Heart right ventricle (tissue), 16 donors: Measurements from ENCODE around the gene GLP1R. TPM values are rescaled to one million over a fixed set of nuclear protein-coding genes. Genes with fewer than 3 reads are reported as not detected.

Source experiments
- ATAC-seq, 8 donors: fragments of 200-7000 bp; cut with Tn5 transposase; one replicate each; pipeline ENCODE4 v1.9.1; 2020; ENCODE audit warnings: mild to moderate bottlenecking in 8 of 8, moderate library complexity in 8 of 8, moderate number of reproducible peaks in 1 of 8
- DNase-seq, 2 donors: peaks; one replicate each; pipeline ENCODE4 v3.0.0-alpha.2; 2020
- H3K27ac ChIP-seq, 10 donors: fragments of 200-600 bp; sonication (generic) in 2 of 10; one replicate each; pipeline versions ENCODE4 v1.5.0 to v1.8.0; 2020 to 2022; ENCODE audit warnings: mild to moderate bottlenecking in 3 of 10
- H3K27me3 ChIP-seq, 7 donors: fragments of 200-600 bp; one replicate each; pipeline ENCODE4 v1.8.0; 2021 to 2022; ENCODE audit warnings: mild to moderate bottlenecking in 2 of 7
- H3K36me3 ChIP-seq, 9 donors: fragments of 200-600 bp; sonication (generic) in 1 of 9; one replicate each; pipeline versions ENCODE4 v1.5.0 to v1.8.0; 2020 to 2022; ENCODE audit warnings: mild to moderate bottlenecking in 2 of 9
- H3K4me1 ChIP-seq, 9 donors: fragments of 200-600 bp; sonication (generic) in 1 of 9; one replicate each; pipeline versions ENCODE4 v1.5.0 to v1.8.0; 2020 to 2022; ENCODE audit warnings: mild to moderate bottlenecking in 4 of 9
- H3K4me3 ChIP-seq, 10 donors: fragments of 200-600 bp; sonication (generic) in 2 of 10; one replicate each; pipeline versions ENCODE4 v1.5.0 to v1.8.0; 2020 to 2022; ENCODE audit warnings: mild to moderate bottlenecking in 7 of 10, moderate library complexity in 2 of 10
- H3K9me3 ChIP-seq, 11 donors: fragments of 200-600 bp in 10 of 11; sonication (generic) in 2 of 11; one replicate each; pipeline versions ENCODE4 v1.5.0 to v1.8.0; 2013 to 2022; ENCODE audit warnings: mild to moderate bottlenecking in 2 of 11, control low read depth in 1 of 11, moderate library complexity in 1 of 11
- WGBS, 2 donors: extraction: QIAGEN DNeasy Blood & Tissue Kit; methylation state at CpG; one replicate each; pipeline ENCODE4 v1.1.7; 2013; ENCODE audit warnings: inconsistent platforms in 1 of 2; 5-methylcytosine and 5-hydroxymethylcytosine counted together
- intact Hi-C, 10 donors: fragments of 100-400 bp; cut with DNase I; formaldehyde crosslinking; loops; one replicate each; pipeline versions ENCODE4 v1.11.1 to v1.14.2; 2022
- polyA plus RNA-seq, 2 donors: library from polyadenylated mRNA; stranded (reverse); fragments of 200-250 nt; gene quantifications; one replicate each; pipeline ENCODE4 v1.2.3, GENCODE V29; 2013
- total RNA-seq, 10 donors: library from RNA; stranded (reverse); fragmentation: NEBNext Ultra II Directional in 3 of 10; extraction: Animal tissue kit (Norgen Biotek cat#: 25700) in 3 of 10; gene quantifications; one replicate each; pipeline versions ENCODE4 v1.2.1 to v1.2.4, GENCODE V29; 2021 to 2023
- TF ChIP-seq, protein P1 (sequence below), 9 donors: fragments of 200-600 bp; sonication (generic) in 2 of 9; IDR thresholded peaks; one replicate each; pipeline versions ENCODE4 v1.5.0 to v1.8.0; 2021 to 2022; ENCODE audit warnings: antibody characterized with exemption in 9 of 9, mild to moderate bottlenecking in 5 of 9, moderate library complexity in 1 of 9
- donor health status: Arrhythmogenic right ventricular cardiomyopathy.
- donor health status: ischemic (EF 13 %, LVEDD 7.1; RV severe dilation, severe dysfunction).
- donor health status: healthy with polysubstance abuse.
- donor health status: DM: no; HTN: yes; CAD: no.
- donor health status: DM: no; HTN: no; CAD: no.
- donor health status: ischemic (EF 25% LVEDD 6.9; RV normal size, moderate dysfunction).
- donor health status: ischemic (EF 25% LVEDD 5.7; RV mildly dilated, moderate dysfunction).
- donor health status: healthy.
- donor health status: DM: yes; HTN: yes; CAD: no.
- donor health status: Ischemic cardiomyopathy.
- donor health status: ischemic (EF 35%, LVEDD 5.7; RV mildly dilated, moderate dysfunction).
- donor health status: nonischemic (EF 11% LVEDD 7.7; RV severe dilation, severe dysfunction).
- donor health status: DM: yes; HTN: yes; CAD: no.
- donor health status: PGD.
- donor health status: ischemic (EF 29% LVEDD 5.4; RV normal size, mild dysfunction).
- donor health status: nonischemic (EF 23%, LVEDD 6.1; RV moderate dilation, normal function).

The GLP1R gene
- total and polyA plus RNA-seq, 12 donors: 0.39 to 5.9 (median 1.8) TPM

DNA sequence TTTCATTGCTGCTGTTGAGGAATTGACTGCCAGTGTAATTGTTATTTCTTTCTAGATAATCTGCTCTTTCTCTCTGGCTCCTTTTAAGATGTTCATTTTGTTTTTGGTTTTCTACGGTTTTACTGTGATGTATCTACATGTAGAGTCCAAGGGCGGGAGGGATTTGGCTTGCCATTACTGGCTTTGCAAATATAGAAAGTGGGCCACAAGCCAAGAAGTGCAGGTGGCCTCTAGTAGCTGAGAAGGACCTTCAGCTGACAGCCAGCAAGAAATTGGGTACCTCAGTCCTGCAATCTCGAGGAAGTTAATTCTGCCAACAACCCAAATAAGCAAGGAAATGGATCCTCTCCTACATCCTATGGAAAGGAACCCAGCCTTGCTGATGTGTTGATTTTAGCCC is 42.8 kb upstream of the GLP1R start:
- no peak overlapping the region for H3K27ac ChIP-seq
- 58 to 74% methylated on average over 3 of the region's 3 CpGs for WGBS, 2 donors
- no peak for ATAC-seq

DNA sequence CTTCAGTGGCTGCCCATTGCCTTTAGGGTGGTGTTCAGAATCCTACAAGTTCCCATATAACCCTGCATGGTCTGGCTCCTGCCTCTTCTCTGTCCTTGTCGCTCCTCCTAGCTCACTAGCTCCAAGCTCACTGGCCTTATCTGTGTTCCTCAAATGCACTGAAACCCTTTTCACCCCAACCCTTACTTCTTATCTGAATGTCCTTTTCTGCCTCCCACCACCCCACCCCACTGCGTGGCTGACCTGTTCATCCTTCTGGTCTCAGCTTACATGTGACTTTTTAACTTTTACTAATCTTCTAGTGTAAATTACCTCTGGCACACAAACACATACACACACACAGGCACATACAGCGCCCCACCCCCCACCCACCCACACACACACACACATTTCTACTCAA is 41.0 kb upstream of the GLP1R start:
- no peak overlapping the region for H3K4me3 ChIP-seq
- H3K27me3 ChIP-seq: peaks cover 0 to 52% (median 10%) of the 10 kb centered on the region in 7 donors
- ATAC-seq (no peak), DNase-seq (no peak)
- 52 to 62% methylated on average over 3 of the region's 3 CpGs for WGBS, 2 donors
- TF ChIP-seq, protein P1, sequence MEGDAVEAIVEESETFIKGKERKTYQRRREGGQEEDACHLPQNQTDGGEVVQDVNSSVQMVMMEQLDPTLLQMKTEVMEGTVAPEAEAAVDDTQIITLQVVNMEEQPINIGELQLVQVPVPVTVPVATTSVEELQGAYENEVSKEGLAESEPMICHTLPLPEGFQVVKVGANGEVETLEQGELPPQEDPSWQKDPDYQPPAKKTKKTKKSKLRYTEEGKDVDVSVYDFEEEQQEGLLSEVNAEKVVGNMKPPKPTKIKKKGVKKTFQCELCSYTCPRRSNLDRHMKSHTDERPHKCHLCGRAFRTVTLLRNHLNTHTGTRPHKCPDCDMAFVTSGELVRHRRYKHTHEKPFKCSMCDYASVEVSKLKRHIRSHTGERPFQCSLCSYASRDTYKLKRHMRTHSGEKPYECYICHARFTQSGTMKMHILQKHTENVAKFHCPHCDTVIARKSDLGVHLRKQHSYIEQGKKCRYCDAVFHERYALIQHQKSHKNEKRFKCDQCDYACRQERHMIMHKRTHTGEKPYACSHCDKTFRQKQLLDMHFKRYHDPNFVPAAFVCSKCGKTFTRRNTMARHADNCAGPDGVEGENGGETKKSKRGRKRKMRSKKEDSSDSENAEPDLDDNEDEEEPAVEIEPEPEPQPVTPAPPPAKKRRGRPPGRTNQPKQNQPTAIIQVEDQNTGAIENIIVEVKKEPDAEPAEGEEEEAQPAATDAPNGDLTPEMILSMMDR (IDR thresholded peaks at IDR 0.05): no peak
- peaks cover 0 to 7% (median 0%) of the 10 kb centered on the region in 11 donors for H3K9me3 ChIP-seq
- intact Hi-C loops: no loop called here
- no peaks in the 10 kb centered on the region for H3K36me3 ChIP-seq
- H3K27ac ChIP-seq: no peak overlapping the region
- no peaks in the 10 kb centered on the region for H3K4me1 ChIP-seq

More for the DNA sequence above, 42.8 kb upstream of the GLP1R start:
- Histone ChIP-seq H3K36me3 (no peaks in the 10 kb centered on the region), H3K27me3 (peaks cover 0 to 56% (median 10%) of the 10 kb centered on the region in 7 donors), H3K4me3 (no peak overlapping the region), H3K4me1 (no peaks in the 10 kb centered on the region), H3K9me3 (peaks cover 0 to 7% (median 0%) of the 10 kb centered on the region in 11 donors)
- DNase-seq: no peak
- TF ChIP-seq, protein P1 (IDR thresholded peaks at IDR 0.05): no peak
- intact Hi-C loops: no loop called here

GRCh38 chr6:39008737-39009136 is 39.8 kb upstream of the GLP1R start:
- ATAC-seq (no peak), DNase-seq (no peak)
- no peaks in the 10 kb centered on the region for H3K4me1 ChIP-seq
- no peaks in the 10 kb centered on the region for H3K36me3 ChIP-seq
- WGBS, 2 donors: 32% methylated on average over 1 of the region's 1 CpG
- intact Hi-C loops: no loop called here
- H3K4me3 ChIP-seq: no peak overlapping the region
- peaks cover 0 to 40% (median 10%) of the 10 kb centered on the region in 7 donors for H3K27me3 ChIP-seq
- no peak overlapping the region for H3K27ac ChIP-seq
- TF ChIP-seq, protein P1 (IDR thresholded peaks at IDR 0.05): no peak
- H3K9me3 ChIP-seq: peaks cover 0 to 7% (median 0%) of the 10 kb centered on the region in 11 donors

- Histone ChIP-seq H3K9me3 (peaks cover 0 to 7% (median 0%) of the 10 kb centered on the region in 11 donors), H3K27me3 (peaks cover 0 to 40% (median 10%) of the 10 kb centered on the region in 7 donors), H3K36me3 (no peaks in the 10 kb centered on the region), H3K4me1 (no peaks in the 10 kb centered on the region), H3K27ac (no peak overlapping the region), H3K4me3 (no peak overlapping the region)
- intact Hi-C loops: no loop called here
- DNase-seq (no peak), ATAC-seq (no peak)
- TF ChIP-seq, protein P1 (IDR thresholded peaks at IDR 0.05): no peak
- 0% methylated on average over 1 of the region's 1 CpG for WGBS, 2 donors
Measured at GRCh38 chr6:39009476-39009875, 39.1 kb upstream of the GLP1R start.
